ENCODE results near the gene EFNB2. TPM values are rescaled to one million over a fixed set of nuclear protein-coding genes. Genes with fewer than 3 reads are reported as not detected.
A peak's percentile ranks its signal among the peaks of the same experiment; 100 is the strongest.

Gene EFNB2
- total and polyA plus RNA-seq, 4 donors = 34.2 to 83.3 (median 45.1) TPM

DNA sequence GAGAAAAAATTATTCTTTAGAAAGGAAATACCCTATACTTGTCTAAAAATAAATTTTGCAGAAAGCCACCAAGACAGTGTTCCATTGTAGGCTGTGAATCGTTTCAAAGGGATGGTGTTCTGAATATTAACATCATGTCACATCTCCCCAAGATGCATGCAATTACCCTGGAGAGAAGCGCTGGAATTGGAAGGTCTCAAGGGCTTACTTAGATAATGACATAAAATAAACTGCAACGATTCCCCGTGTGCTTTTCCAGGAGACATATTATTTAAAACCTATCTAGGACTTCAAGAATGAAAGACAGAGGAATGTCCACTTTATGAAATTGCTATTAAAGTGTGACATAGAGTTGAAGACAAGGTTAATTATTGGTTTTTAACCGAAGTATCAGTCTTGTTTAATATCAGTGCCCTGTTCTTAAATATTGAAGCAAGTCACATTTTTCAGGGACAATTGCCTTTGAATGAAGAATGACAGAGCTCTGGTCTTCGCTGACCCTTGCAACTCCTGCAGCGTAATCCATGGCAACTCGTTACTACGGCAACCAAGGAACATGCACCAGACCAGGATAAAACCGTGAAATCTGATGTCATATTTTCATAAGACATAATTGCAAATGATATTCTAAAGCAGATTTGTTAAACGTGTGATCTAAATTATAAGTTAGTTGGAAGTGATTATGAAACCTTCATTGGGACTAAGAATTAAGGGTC, 91.7 kb downstream of the EFNB2 start:
- Histone ChIP-seq H3K4me1 (ENCODE audit: control insufficient read depth, insufficient read depth, low read length) (no peaks in the 10 kb centered on the region), H3K4me3 (ENCODE audit: low read depth, low read length) (no peak overlapping the region), H3K36me3 (ENCODE audit: control insufficient read depth, insufficient read depth, low read length) (no peaks in the 10 kb centered on the region), H3K27ac (ENCODE audit: low read depth, low read length) (no peak overlapping the region), H3K9me3 (ENCODE audit: control insufficient read depth, insufficient read depth, low read length) (no peaks in the 10 kb centered on the region), H3K27me3 (ENCODE audit: control insufficient read depth, insufficient read depth, low read length) (no peaks in the 10 kb centered on the region)
- no CpG with 5 or more reads among the region's 11 CpGs for WGBS (ENCODE audit: insufficient coverage)
- DNase-seq (ENCODE audit: low read depth in 4 of 6, low spot score in 6 of 6) = peak in 2 of 6 donors; percentile 21 to 67

DNA sequence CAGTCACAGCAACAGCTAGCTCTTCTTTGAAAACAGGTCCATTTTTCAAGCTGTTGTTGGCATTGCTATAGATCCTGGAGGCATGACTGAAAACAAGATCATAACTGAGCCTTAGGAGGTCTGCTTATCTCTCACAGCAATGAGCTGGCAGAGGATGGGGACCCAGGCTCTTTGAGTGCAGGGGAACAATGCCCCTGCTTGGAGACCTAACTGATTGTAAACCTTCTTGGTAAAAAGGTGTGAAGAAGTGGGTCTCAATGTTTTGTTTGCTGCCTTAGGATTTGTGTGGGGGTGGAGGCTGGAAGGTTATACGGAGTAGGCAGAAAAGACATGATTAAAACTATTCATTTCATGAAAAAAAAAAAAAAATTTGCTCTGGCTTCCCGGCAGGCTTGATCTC, 94.6 kb downstream of the EFNB2 start:
- no CpG with 5 or more reads among the region's 2 CpGs for WGBS (ENCODE audit: insufficient coverage)
- H3K9me3 ChIP-seq (ENCODE audit: control insufficient read depth, insufficient read depth, low read length) = no peaks in the 10 kb centered on the region
- H3K27me3 ChIP-seq (ENCODE audit: control insufficient read depth, insufficient read depth, low read length) = no peaks in the 10 kb centered on the region
- no peaks in the 10 kb centered on the region for H3K4me1 ChIP-seq (ENCODE audit: control insufficient read depth, insufficient read depth, low read length)
- peak overlapping the region; percentile 18 for H3K27ac ChIP-seq (ENCODE audit: low read depth, low read length)
- H3K4me3 ChIP-seq (ENCODE audit: low read depth, low read length) = no peak overlapping the region
- H3K36me3 ChIP-seq (ENCODE audit: control insufficient read depth, insufficient read depth, low read length) = no peaks in the 10 kb centered on the region
- peak in 1 of 6 donors; percentile 28 for DNase-seq (ENCODE audit: low read depth in 4 of 6, low spot score in 6 of 6)

Other genes with a start within 250 kb of the EFNB2 start
- 100 to 1,000 TPM; 108 to 150 TPM for gene ARGLU1, start 32.5 kb upstream of the EFNB2 start, total RNA-seq
- gene ARGLU1, start 32.5 kb upstream of the EFNB2 start, polyA plus RNA-seq (ENCODE audit: insufficient read length in 2 of 2) = 100 to 1,000 TPM; 257 to 293 TPM

All from spinal cord (tissue), 10 donors.